MM.1S (cell line): ENCODE measurements around the gene BLID.

Experiments used
- EZH2 ChIP-seq: fragments of 300-600 bp; sonication (generic); optimal IDR thresholded peaks from 2 replicates; pipeline ENCODE3; 2017; ENCODE audit warnings: low read depth, mild to moderate bottlenecking, antibody characterized with exemption, low read length, mixed read lengths
- TF ChIP-seq, protein P1 (sequence below): fragments of 300-600 bp; sonication (generic); IDR thresholded peaks from 2 replicates; pipeline ENCODE4 v1.5.1; 2016; ENCODE audit warnings: antibody characterized with exemption, low read length, mixed read lengths

- TF ChIP-seq, protein P1, sequence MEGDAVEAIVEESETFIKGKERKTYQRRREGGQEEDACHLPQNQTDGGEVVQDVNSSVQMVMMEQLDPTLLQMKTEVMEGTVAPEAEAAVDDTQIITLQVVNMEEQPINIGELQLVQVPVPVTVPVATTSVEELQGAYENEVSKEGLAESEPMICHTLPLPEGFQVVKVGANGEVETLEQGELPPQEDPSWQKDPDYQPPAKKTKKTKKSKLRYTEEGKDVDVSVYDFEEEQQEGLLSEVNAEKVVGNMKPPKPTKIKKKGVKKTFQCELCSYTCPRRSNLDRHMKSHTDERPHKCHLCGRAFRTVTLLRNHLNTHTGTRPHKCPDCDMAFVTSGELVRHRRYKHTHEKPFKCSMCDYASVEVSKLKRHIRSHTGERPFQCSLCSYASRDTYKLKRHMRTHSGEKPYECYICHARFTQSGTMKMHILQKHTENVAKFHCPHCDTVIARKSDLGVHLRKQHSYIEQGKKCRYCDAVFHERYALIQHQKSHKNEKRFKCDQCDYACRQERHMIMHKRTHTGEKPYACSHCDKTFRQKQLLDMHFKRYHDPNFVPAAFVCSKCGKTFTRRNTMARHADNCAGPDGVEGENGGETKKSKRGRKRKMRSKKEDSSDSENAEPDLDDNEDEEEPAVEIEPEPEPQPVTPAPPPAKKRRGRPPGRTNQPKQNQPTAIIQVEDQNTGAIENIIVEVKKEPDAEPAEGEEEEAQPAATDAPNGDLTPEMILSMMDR = no peak
- TF ChIP-seq EZH2 = no peak
Measured at GRCh38 chr11:122159173-122159721, 43.2 kb upstream of the BLID start.
